Type B pancreatic cell (in vitro differentiated cells): Measurements from ENCODE around the gene LDLRAD3. TPM values are rescaled to one million over a fixed set of nuclear protein-coding genes. Genes with fewer than 3 reads are reported as not detected.

Experiments used
- DNase-seq: peaks from one replicate; pipeline ENCODE4 v3.0.0; 2021; ENCODE audit warnings: mixed read lengths; ENCODE audit not compliant: unreplicated experiment; ENCODE audit errors: extremely low spot score
- H3K27ac Mint-ChIP-seq: 2 replicates; pipeline ENCODE4 v1.8.0; 2021; ENCODE audit warnings: mild to moderate bottlenecking, mixed read lengths
- H3K27me3 Mint-ChIP-seq: 2 replicates; pipeline ENCODE4 v1.8.0; 2021; ENCODE audit warnings: mixed read lengths
- H3K36me3 Mint-ChIP-seq: 2 replicates; pipeline ENCODE4 v1.8.0; 2021; ENCODE audit warnings: mixed read lengths
- H3K4me1 Mint-ChIP-seq: one replicate; pipeline ENCODE4 v1.8.0; 2021; ENCODE audit warnings: mixed read lengths; ENCODE audit not compliant: unreplicated experiment
- H3K4me3 Mint-ChIP-seq: 2 replicates; pipeline ENCODE4 v1.8.0; 2021; ENCODE audit warnings: mild to moderate bottlenecking, mixed read lengths
- H3K9me3 Mint-ChIP-seq: 2 replicates; pipeline ENCODE4 v1.8.0; 2021; ENCODE audit warnings: mixed read lengths
- CTCF ChIP-seq: fragments of 200-600 bp; sonication (generic); conservative IDR thresholded peaks from 2 replicates; pipeline ENCODE4 v1.5.0; 2021; ENCODE audit warnings: antibody characterized with exemption, mild to moderate bottlenecking
- total RNA-seq: library from RNA; stranded (reverse); gene quantifications from 2 replicates; pipeline ENCODE4 v1.2.1, GENCODE V29; 2021; ENCODE audit warnings: low replicate concordance

Gene LDLRAD3
- total RNA-seq, 1 donor from 2014 or later = 20.7 TPM

- Mint-ChIP-seq H3K9me3 (no peaks in the 10 kb centered on the region), H3K4me3 (no peak overlapping the region), H3K4me1 (peaks cover 43% of the 10 kb centered on the region), H3K36me3 (peaks cover 7% of the 10 kb centered on the region), H3K27me3 (peaks cover 3% of the 10 kb centered on the region), H3K27ac (no peak overlapping the region)
- no peak for TF ChIP-seq CTCF
- no peak for DNase-seq
Observed at GRCh38 chr11:36165621-36166397, 221.9 kb downstream of the LDLRAD3 start.

DNA sequence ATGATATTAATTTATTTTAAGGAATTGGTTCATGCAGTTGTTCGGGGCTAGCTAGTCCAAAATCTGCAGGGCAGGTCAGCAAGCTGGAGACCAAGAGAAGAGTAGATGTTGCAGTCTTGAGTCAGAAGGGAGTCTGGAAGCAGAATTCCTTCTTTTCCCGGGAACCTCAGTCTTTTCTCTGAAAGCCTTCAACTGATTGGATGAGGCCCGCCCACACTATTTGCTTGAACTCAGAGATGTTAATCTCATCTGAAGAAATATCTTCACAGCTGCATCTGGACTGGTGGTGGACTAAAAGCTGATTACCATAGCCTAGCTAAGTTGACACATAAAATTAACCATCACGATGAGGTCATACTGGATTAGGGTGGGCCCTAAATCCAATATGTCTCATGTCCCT, 223.2 kb downstream of the LDLRAD3 start:
- DNase-seq = no peak
- H3K27ac Mint-ChIP-seq = no peak overlapping the region
- no peak overlapping the region for H3K4me3 Mint-ChIP-seq
- peaks cover 12% of the 10 kb centered on the region for H3K36me3 Mint-ChIP-seq
- H3K4me1 Mint-ChIP-seq = peaks cover 43% of the 10 kb centered on the region
- TF ChIP-seq CTCF = no peak
- peaks cover 3% of the 10 kb centered on the region for H3K27me3 Mint-ChIP-seq
- H3K9me3 Mint-ChIP-seq = peaks cover 4% of the 10 kb centered on the region

GRCh38 chr11:36167729-36168128, 223.9 kb downstream of the LDLRAD3 start:
- no peak for TF ChIP-seq CTCF
- Mint-ChIP-seq H3K9me3 (peaks cover 4% of the 10 kb centered on the region), H3K27me3 (peaks cover 3% of the 10 kb centered on the region), H3K27ac (no peak overlapping the region), H3K36me3 (peaks cover 15% of the 10 kb centered on the region), H3K4me1 (peaks cover 38% of the 10 kb centered on the region), H3K4me3 (no peak overlapping the region)
- no peak for DNase-seq

- Mint-ChIP-seq H3K27ac (no peak overlapping the region), H3K4me1 (no peaks in the 10 kb centered on the region), H3K27me3 (no peaks in the 10 kb centered on the region), H3K4me3 (no peak overlapping the region), H3K9me3 (peaks cover 16% of the 10 kb centered on the region), H3K36me3 (peaks cover 11% of the 10 kb centered on the region)
- no peak for DNase-seq
- no peak for TF ChIP-seq CTCF
Observed at GRCh38 chr11:36177836-36178235, 234.0 kb downstream of the LDLRAD3 start.

DNA sequence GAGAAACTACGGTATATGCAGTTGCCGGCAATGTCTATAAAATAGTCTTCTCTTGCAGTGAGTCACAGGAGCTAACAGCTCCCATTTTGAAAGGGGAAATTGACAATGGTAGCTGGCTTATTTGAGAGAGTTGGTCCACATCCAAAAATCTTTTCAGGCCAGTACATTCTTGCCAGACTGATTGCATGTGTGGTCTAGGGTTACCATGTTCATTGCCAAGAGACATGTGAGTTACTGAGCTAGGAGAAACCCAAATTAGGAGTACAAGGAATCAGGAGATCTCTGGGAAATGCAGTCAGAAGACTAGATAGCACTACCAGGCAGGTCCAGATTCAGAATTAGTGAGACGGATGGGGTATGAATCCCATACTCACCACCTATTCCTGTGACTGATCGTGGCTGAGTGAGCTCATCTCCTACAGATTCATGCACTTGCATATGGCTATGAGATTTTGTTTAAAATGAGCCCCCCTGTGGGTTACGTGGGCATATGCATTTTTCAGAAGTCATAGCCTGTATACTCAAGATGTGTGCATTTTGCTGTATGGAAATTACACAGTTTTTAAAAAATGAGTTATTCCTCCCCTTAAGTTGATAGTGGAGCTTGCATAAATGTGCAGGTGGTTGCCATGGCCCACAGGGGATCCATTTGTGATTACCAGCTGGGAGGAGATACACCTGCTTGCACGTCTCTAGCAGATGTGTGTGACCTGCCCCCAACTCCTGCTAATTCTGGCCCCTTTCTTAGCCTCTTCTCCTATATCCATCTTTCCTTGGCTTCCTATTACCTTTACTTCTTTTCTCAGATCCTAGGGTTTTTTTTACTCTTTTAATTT, 242.7 kb downstream of the LDLRAD3 start:
- H3K36me3 Mint-ChIP-seq = no peaks in the 10 kb centered on the region
- peaks cover 5% of the 10 kb centered on the region for H3K4me1 Mint-ChIP-seq
- DNase-seq = no peak
- no peak for TF ChIP-seq CTCF
- H3K27me3 Mint-ChIP-seq = no peaks in the 10 kb centered on the region
- no peak overlapping the region for H3K4me3 Mint-ChIP-seq
- H3K9me3 Mint-ChIP-seq = no peaks in the 10 kb centered on the region
- H3K27ac Mint-ChIP-seq = no peak overlapping the region
